B cell (primary cell): ENCODE measurements around the gene RBMX2. TPM values are rescaled to one million over a fixed set of nuclear protein-coding genes. Genes with fewer than 3 reads are reported as not detected.
A peak's percentile ranks its signal among the peaks of the same experiment; 100 is the strongest.

Experiments used
- ATAC-seq: fragments of 200-7000 bp; cut with Tn5 transposase; one replicate; pipeline ENCODE4 v1.10.0; 2021; ENCODE audit warnings: low read depth, mild to moderate bottlenecking, moderate number of reproducible peaks, moderate library complexity
- CTCF ChIA-PET: fragments of 350-600 bp; sonication (Branson Sonifier 250); formaldehyde crosslinking; loops from one replicate; lab custom pipeline; 2021; ENCODE audit warnings: antibody characterized with exemption, inconsistent platforms; lab: Charles Lee
- POLR2A ChIA-PET: fragments of 350-600 bp; sonication (Branson Sonifier 250); formaldehyde crosslinking; loops from one replicate; lab custom pipeline; 2021; ENCODE audit warnings: antibody characterized with exemption; lab: Charles Lee
- DNase-seq: peaks from one replicate; pipeline ENCODE4 v3.0.0; 2013
- H2AFZ ChIP-seq: 2 replicates; pipeline ENCODE4 v1.6.1; 2012; ENCODE audit warnings: mild to moderate bottlenecking, low read depth, low read length; ENCODE audit not compliant: insufficient read depth, poor library complexity, severe bottlenecking
- H3K27ac ChIP-seq, 2 donors: 1 replicate in 1 of 2; 2 replicates in 1 of 2; pipeline ENCODE4 v1.5.1; 2012 to 2013; ENCODE audit warnings: low read length in 2 of 2, mild to moderate bottlenecking in 2 of 2, moderate library complexity in 1 of 2
- H3K27me3 ChIP-seq, 4 experiments: fragments of 200-600 bp in 1 of 4; sonication (generic) in 1 of 4; replicated peaks in 1 of 4; 1 replicate in 2 of 4; 2 replicates in 2 of 4; pipeline versions ENCODE4 v1.6.1 to v1.7.0; 2013 to 2016; ENCODE audit warnings: low read length in 3 of 4, mild to moderate bottlenecking in 2 of 4, mixed read lengths in 1 of 4, moderate library complexity in 1 of 4; ENCODE audit not compliant: insufficient read depth in 4 of 4, control insufficient read depth in 3 of 4; ENCODE audit errors: control extremely low read depth in 1 of 4
- H3K36me3 ChIP-seq, 2 experiments: replicated peaks in 1 of 2; 1 replicate in 1 of 2; 2 replicates in 1 of 2; pipeline versions ENCODE4 v1.6.1 to v1.7.1; 2013; ENCODE audit warnings: low read length in 1 of 2; ENCODE audit not compliant: insufficient read depth in 2 of 2, control insufficient read depth in 1 of 2; ENCODE audit errors: control extremely low read depth in 1 of 2, extremely low read depth in 1 of 2
- H3K4me1 ChIP-seq, 2 donors: fragments of 200-600 bp in 1 of 2; sonication (generic) in 1 of 2; 1 replicate in 1 of 2; 2 replicates in 1 of 2; pipeline versions ENCODE4 v1.5.1 to v1.6.1; 2013 to 2017; ENCODE audit warnings: low read length in 2 of 2; ENCODE audit not compliant: control insufficient read depth in 2 of 2, insufficient read depth in 2 of 2
- H3K4me2 ChIP-seq: replicated peaks from 2 replicates; pipeline ENCODE3; 2012; ENCODE audit warnings: mild to moderate bottlenecking, low read depth, low read length; ENCODE audit not compliant: poor library complexity, severe bottlenecking
- H3K4me3 ChIP-seq, 5 experiments: fragments of 200-600 bp in 1 of 5; sonication (generic) in 1 of 5; 1 replicate in 3 of 5; 2 replicates in 2 of 5; pipeline versions ENCODE4 v1.5.1 to v1.7.0; 2011 to 2016; ENCODE audit warnings: low read length in 4 of 5, mild to moderate bottlenecking in 4 of 5, low read depth in 2 of 5, control low read depth in 1 of 5, moderate library complexity in 1 of 5; ENCODE audit not compliant: insufficient read depth in 1 of 5; ENCODE audit errors: control extremely low read depth in 1 of 5, extremely low read depth in 1 of 5
- H3K79me2 ChIP-seq: fragments of 200-600 bp; sonication (generic); one replicate; pipeline ENCODE4 v1.6.0; 2016; ENCODE audit warnings: low read length; ENCODE audit not compliant: control insufficient read depth, insufficient read depth
- H3K9ac ChIP-seq: fragments of 200-600 bp; sonication (generic); 2 replicates; pipeline ENCODE4 v1.6.1; 2017; ENCODE audit warnings: mild to moderate bottlenecking, low read length, moderate library complexity
- H3K9me3 ChIP-seq, 3 donors: one replicate each; pipeline versions ENCODE4 v1.6.1 to v1.7.1; 2013; ENCODE audit warnings: low read length in 2 of 3; ENCODE audit not compliant: control insufficient read depth in 2 of 3, insufficient read depth in 1 of 3; ENCODE audit errors: control extremely low read depth in 1 of 3
- H4K20me1 ChIP-seq: 2 replicates; pipeline ENCODE4 v1.6.0; 2012; ENCODE audit warnings: mild to moderate bottlenecking, low read length; ENCODE audit not compliant: insufficient read depth, control insufficient read depth, poor library complexity, severe bottlenecking
- H3K27ac Mint-ChIP-seq: one replicate; pipeline ENCODE4 v1.8.0; 2021; ENCODE audit warnings: mixed read lengths
- H3K27me3 Mint-ChIP-seq: one replicate; pipeline ENCODE4 v1.8.0; 2021; ENCODE audit warnings: mixed read lengths
- H3K4me1 Mint-ChIP-seq: one replicate; pipeline ENCODE4 v1.8.0; 2021; ENCODE audit warnings: mixed read lengths
- H3K4me3 Mint-ChIP-seq: one replicate; pipeline ENCODE4 v1.8.0; 2021; ENCODE audit warnings: mixed read lengths
- H3K9me3 Mint-ChIP-seq: one replicate; pipeline ENCODE4 v1.8.0; 2022; ENCODE audit warnings: mixed read lengths; ENCODE audit not compliant: insufficient read depth
- EZH2 ChIP-seq: IDR thresholded peaks from 2 replicates; pipeline ENCODE4 v1.6.1; 2012; ENCODE audit warnings: borderline replicate concordance, low read depth, mild to moderate bottlenecking, moderate library complexity, low read length; ENCODE audit not compliant: insufficient read depth, poor library complexity, severe bottlenecking
- WGBS: methylation state at CpG from one replicate; pipeline ENCODE4 v1.1.5; 2013; ENCODE audit warnings: missing lambda C conversion rate; ENCODE audit not compliant: insufficient coverage; 5-methylcytosine and 5-hydroxymethylcytosine counted together
- intact Hi-C: fragments of 100-400 bp; cut with micrococcal nuclease; formaldehyde crosslinking; loops from one replicate; pipeline ENCODE4 v1.10.0; 2022
- polyA plus RNA-seq: library from polyadenylated mRNA; depleted of rRNA; stranded (reverse); fragments of >200 nt; gene quantifications from 2 replicates; pipeline ENCODE4 v1.2.3, GENCODE V29; 2012
- total RNA-seq, 2 donors: library from RNA; stranded (reverse); fragments of 120-200 nt in 1 of 2; gene quantifications; 1 replicate in 1 of 2; 2 replicates in 1 of 2; pipeline versions ENCODE4 v1.2.3 to v1.2.4, GENCODE V29; 2013 to 2022
- TF ChIP-seq, protein P1 (sequence below): fragments of 200-600 bp; IDR thresholded peaks from one replicate; pipeline ENCODE4 v1.8.0; 2022; ENCODE audit warnings: antibody characterized with exemption, mild to moderate bottlenecking

Gene RBMX2
- total and polyA plus RNA-seq, 2 donors (not counting 1 experiment from before 2014, with no cell fraction given), result 9.8 to 25.2 TPM

DNA sequence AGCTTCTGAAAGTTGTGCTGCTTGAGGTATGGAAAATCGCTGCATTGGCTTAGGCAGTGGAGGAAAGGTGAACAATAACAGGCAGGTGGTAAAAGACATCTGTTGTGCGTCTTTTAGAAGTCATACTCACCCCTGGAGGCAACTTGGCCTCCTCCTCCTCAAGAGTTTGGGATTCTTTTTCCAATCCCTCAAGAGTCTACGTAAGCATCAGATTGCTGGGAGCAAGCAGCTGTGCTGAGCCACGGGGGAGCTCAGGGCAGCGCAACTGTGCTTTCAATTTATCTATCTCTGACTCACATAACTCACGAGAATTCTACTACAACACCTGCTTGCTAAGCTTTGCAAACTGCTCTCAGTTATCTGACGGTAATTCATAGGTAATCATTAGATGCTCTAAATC, 6.4 kb upstream of the RBMX2 start:
- peaks cover 42% of the 10 kb centered on the region for H3K27me3 Mint-ChIP-seq
- ATAC-seq, result no peak
- POLR2A ChIA-PET, result no interaction called here

DNA sequence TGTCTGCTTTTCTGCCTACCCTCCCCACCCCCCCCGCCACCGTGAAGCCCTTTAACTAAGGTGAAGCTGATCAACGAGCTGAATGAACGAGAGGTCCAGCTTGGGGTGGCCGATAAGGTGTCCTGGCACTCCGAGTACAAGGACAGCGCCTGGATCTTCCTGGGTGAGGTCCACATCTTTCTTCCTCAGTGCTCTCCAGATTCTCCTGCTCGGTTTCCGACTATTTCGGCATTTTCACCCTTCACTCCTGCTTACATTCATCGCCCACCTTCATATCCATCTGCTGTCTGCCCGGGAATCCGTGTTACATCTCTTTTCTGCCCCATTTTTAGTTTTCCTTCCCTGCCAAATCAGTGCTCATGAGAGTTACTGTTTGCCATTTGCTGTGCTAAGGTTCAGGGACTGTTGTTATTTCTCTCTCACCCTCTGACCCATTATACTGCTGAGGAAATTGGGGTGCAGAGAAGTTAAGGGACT, 459 bp downstream of the RBMX2 start:
- no peaks in the 10 kb centered on the region for H3K79me2 ChIP-seq
- peaks cover 0 to 2% of the 10 kb centered on the region in 2 experiments for H3K36me3 ChIP-seq
- ATAC-seq (no peak), DNase-seq (no peak)
- peak overlapping the region; percentile 68 for H3K4me2 ChIP-seq
- POLR2A ChIA-PET, result no interaction called here
- no peak for TF ChIP-seq EZH2
- TF ChIP-seq, protein P1, sequence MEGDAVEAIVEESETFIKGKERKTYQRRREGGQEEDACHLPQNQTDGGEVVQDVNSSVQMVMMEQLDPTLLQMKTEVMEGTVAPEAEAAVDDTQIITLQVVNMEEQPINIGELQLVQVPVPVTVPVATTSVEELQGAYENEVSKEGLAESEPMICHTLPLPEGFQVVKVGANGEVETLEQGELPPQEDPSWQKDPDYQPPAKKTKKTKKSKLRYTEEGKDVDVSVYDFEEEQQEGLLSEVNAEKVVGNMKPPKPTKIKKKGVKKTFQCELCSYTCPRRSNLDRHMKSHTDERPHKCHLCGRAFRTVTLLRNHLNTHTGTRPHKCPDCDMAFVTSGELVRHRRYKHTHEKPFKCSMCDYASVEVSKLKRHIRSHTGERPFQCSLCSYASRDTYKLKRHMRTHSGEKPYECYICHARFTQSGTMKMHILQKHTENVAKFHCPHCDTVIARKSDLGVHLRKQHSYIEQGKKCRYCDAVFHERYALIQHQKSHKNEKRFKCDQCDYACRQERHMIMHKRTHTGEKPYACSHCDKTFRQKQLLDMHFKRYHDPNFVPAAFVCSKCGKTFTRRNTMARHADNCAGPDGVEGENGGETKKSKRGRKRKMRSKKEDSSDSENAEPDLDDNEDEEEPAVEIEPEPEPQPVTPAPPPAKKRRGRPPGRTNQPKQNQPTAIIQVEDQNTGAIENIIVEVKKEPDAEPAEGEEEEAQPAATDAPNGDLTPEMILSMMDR, result no peak
- H3K4me1 Mint-ChIP-seq, result peaks cover 28% of the 10 kb centered on the region
- peak overlapping the region; percentile 85 for H3K27ac Mint-ChIP-seq
- H3K27me3 Mint-ChIP-seq, result peaks cover 15% of the 10 kb centered on the region
- H4K20me1 ChIP-seq, result no peaks in the 10 kb centered on the region
- 3% methylated on average over 6 of the region's 13 CpGs for WGBS
- no peaks in the 10 kb centered on the region for H3K9me3 ChIP-seq
- CTCF ChIA-PET, result no interaction called here
- H3K4me1 ChIP-seq, result peaks cover 9 to 11% of the 10 kb centered on the region in 2 donors
- H3K27ac ChIP-seq, result peak overlapping the region in 1 of 2 donors; percentile 87
- peak overlapping the region; percentile 83 for H2AFZ ChIP-seq
- peak overlapping the region; percentile 16 to 81 (median 73) for H3K4me3 ChIP-seq
- peak overlapping the region; percentile 95 for H3K4me3 Mint-ChIP-seq
- H3K9me3 Mint-ChIP-seq, result no peaks in the 10 kb centered on the region
- intact Hi-C loops, result loop anchor here (2.0 kb wide), 1 partner anchor 501 kb away; the partner anchor contains the start of gene ENOX2
- H3K27me3 ChIP-seq, result peaks cover 0 to 7% (median 0%) of the 10 kb centered on the region in 4 experiments
- peak overlapping the region; percentile 90 for H3K9ac ChIP-seq

More for the DNA sequence above, 6.4 kb upstream of the RBMX2 start:
- Histone ChIP-seq H3K9ac (no peak overlapping the region), H3K4me3 (no peak overlapping the region), H3K79me2 (no peaks in the 10 kb centered on the region), H2AFZ (no peak overlapping the region), H3K4me1 (no peaks in the 10 kb centered on the region), H3K27me3 (peaks cover 0 to 9% (median 0%) of the 10 kb centered on the region in 4 experiments), H4K20me1 (no peaks in the 10 kb centered on the region), H3K27ac (no peak overlapping the region), H3K36me3 (no peaks in the 10 kb centered on the region), H3K9me3 (no peaks in the 10 kb centered on the region), H3K4me2 (no peak overlapping the region)
- no peak for DNase-seq
- TF ChIP-seq, protein P1, result no peak
- no peak for TF ChIP-seq EZH2
- Mint-ChIP-seq H3K27ac (no peak overlapping the region), H3K4me1 (no peaks in the 10 kb centered on the region), H3K9me3 (no peaks in the 10 kb centered on the region), H3K4me3 (no peak overlapping the region)
- intact Hi-C loops, result no loop called here
- CTCF ChIA-PET, result interaction anchor here (1.4 kb wide), 1 partner anchor 521 kb away, joined by 4 read pairs; no protein-coding TSS in a partner anchor
- no CpG with 5 or more reads among the region's 7 CpGs for WGBS
